Measurements from ENCODE around the gene TSPAN4. TPM values are rescaled to one million over a fixed set of nuclear protein-coding genes. Genes with fewer than 3 reads are reported as not detected.
A peak's percentile ranks its signal among the peaks of the same experiment; 100 is the strongest.

TSPAN4 gene
- total and polyA plus RNA-seq, 9 of the 15 experiments (the other 6 are each of a cell fraction or from before 2014, with no cell fraction given): 0.07 to 31.0 (median 15.7) TPM

GRCh38 chr11:827146-827896 is 15.3 kb upstream of the TSPAN4 start (continued):
- TF ChIP-seq, protein P1, sequence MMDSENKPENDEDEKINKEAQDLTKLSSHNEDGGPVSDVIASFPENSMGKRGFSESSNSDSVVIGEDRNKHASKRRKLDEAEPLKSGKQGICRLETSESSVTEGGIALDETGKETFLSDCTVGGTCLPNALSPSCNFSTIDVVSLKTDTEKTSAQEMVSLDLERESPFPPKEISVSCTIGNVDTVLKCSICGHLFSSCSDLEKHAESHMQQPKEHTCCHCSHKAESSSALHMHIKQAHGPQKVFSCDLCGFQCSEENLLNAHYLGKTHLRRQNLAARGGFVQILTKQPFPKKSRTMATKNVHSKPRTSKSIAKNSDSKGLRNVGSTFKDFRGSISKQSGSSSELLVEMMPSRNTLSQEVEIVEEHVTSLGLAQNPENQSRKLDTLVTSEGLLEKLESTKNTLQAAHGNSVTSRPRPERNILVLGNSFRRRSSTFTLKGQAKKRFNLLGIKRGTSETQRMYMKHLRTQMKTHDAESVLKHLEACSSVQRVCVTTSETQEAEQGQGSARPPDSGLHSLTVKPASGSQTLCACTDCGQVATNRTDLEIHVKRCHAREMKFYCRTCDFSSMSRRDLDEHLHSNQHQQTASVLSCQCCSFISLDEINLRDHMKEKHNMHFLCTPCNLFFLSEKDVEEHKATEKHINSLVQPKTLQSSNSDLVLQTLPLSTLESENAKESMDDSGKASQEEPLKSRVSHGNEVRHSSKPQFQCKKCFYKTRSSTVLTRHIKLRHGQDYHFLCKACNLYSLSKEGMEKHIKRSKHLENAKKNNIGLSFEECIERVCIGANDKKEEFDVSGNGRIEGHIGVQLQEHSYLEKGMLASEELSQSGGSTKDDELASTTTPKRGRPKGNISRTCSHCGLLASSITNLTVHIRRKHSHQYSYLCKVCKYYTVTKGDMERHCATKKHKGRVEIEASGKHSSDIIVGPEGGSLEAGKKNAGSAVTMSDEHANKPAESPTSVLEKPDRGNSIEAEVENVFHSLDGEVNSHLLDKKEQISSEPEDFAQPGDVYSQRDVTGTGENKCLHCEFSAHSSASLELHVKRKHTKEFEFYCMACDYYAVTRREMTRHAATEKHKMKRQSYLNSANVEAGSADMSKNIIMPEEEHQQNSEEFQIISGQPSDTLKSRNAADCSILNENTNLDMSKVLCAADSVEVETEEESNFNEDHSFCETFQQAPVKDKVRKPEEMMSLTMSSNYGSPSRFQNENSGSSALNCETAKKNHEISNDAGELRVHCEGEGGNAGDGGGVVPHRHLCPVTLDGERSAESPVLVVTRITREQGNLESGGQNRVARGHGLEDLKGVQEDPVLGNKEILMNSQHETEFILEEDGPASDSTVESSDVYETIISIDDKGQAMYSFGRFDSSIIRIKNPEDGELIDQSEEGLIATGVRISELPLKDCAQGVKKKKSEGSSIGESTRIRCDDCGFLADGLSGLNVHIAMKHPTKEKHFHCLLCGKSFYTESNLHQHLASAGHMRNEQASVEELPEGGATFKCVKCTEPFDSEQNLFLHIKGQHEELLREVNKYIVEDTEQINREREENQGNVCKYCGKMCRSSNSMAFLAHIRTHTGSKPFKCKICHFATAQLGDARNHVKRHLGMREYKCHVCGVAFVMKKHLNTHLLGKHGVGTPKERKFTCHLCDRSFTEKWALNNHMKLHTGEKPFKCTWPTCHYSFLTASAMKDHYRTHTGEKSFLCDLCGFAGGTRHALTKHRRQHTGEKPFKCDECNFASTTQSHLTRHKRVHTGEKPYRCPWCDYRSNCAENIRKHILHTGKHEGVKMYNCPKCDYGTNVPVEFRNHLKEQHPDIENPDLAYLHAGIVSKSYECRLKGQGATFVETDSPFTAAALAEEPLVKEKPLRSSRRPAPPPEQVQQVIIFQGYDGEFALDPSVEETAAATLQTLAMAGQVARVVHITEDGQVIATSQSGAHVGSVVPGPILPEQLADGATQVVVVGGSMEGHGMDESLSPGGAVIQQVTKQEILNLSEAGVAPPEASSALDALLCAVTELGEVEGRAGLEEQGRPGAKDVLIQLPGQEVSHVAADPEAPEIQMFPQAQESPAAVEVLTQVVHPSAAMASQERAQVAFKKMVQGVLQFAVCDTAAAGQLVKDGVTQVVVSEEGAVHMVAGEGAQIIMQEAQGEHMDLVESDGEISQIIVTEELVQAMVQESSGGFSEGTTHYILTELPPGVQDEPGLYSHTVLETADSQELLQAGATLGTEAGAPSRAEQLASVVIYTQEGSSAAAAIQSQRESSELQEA (IDR thresholded peaks at IDR 0.05; ENCODE audit: low read depth): no peak
- TF ChIP-seq ZNF165 (CRISPR knock-in tag; IDR thresholded peaks at IDR 0.05; ENCODE audit: borderline replicate concordance) (no peak), AFF1 (IDR thresholded peaks at IDR 0.05; ENCODE audit: low read depth in 1 of 2, partially characterized antibody in 2 of 2) (no peak), NFXL1 (CRISPR knock-in tag; IDR thresholded peaks at IDR 0.05) (no peak), CBX3 (IDR thresholded peaks at IDR 0.05; ENCODE audit: borderline replicate concordance in 1 of 2, low read length in 2 of 2) (no peak), ESRRA (IDR thresholded peaks at IDR 0.05; ENCODE audit: borderline replicate concordance, low read depth) (peak; percentile 65), ZBTB5 (IDR thresholded peaks at IDR 0.05) (no peak), ELF1 (tag; IDR thresholded peaks at IDR 0.05) (peak; percentile 59; the same call in 1 of the 2 replicates), CCNT2 (IDR thresholded peaks at IDR 0.05; ENCODE audit: borderline replicate concordance, extremely low read depth, insufficient read length, low read depth, low read length) (peak; percentile 47)
- TF ChIP-seq, protein P2, sequence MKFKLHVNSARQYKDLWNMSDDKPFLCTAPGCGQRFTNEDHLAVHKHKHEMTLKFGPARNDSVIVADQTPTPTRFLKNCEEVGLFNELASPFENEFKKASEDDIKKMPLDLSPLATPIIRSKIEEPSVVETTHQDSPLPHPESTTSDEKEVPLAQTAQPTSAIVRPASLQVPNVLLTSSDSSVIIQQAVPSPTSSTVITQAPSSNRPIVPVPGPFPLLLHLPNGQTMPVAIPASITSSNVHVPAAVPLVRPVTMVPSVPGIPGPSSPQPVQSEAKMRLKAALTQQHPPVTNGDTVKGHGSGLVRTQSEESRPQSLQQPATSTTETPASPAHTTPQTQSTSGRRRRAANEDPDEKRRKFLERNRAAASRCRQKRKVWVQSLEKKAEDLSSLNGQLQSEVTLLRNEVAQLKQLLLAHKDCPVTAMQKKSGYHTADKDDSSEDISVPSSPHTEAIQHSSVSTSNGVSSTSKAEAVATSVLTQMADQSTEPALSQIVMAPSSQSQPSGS (CRISPR knock-in tag; IDR thresholded peaks at IDR 0.05): no peak

Data from K562 (cell line).